Panc1 (cell line): ENCODE measurements around the gene ARHGAP25.

Experiments used
- CTCF ChIP-seq: fragments of 450-650 bp; IDR thresholded peaks from 2 replicates; pipeline ENCODE4 v1.5.1; 2017; ENCODE audit warnings: mild to moderate bottlenecking
- POLR2AphosphoS5 ChIP-seq: IDR thresholded peaks from 2 replicates; pipeline ENCODE4 v1.6.1; 2012; ENCODE audit warnings: mild to moderate bottlenecking, low read depth, low read length, moderate library complexity
- SIN3A ChIP-seq: IDR thresholded peaks from 2 replicates; pipeline ENCODE4 v1.6.1; 2012; ENCODE audit warnings: low read depth, mild to moderate bottlenecking, low read length, moderate library complexity, borderline replicate concordance; ENCODE audit not compliant: insufficient read depth
- TCF7L2 ChIP-seq: IDR thresholded peaks from 2 replicates; pipeline ENCODE4 v1.6.1; 2011; ENCODE audit warnings: mild to moderate bottlenecking, low read depth, low read length, inconsistent platforms
- TF ChIP-seq, protein P1 (sequence below), 2 experiments: IDR thresholded peaks; 2 replicates each; pipeline ENCODE4 v1.6.1; 2011 to 2012; ENCODE audit warnings: low read depth in 2 of 2, control low read depth in 1 of 2, low read length in 1 of 2, mild to moderate bottlenecking in 1 of 2, moderate library complexity in 1 of 2; ENCODE audit not compliant: insufficient read depth in 1 of 2

DNA sequence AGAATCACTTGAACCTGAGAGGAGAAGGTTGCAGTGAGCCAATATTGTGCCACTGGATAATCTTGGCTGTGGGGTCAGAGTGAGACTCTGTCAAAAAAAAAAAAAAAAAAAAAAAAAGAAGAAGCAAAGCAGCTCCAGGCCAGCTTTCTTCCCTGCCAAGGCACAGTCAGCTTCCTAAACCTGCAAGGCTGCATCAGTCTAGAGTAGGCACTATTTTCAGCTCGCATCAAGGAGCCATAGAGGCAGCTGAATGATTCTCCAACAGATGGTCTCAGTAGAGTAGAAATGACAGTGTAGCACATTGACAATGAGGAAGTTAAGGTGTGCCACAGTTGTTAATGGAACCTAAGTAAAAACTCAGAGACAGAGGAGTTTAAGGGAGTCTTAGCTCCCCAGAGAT is 101.0 kb downstream of the ARHGAP25 start:
- TF ChIP-seq, protein P1, sequence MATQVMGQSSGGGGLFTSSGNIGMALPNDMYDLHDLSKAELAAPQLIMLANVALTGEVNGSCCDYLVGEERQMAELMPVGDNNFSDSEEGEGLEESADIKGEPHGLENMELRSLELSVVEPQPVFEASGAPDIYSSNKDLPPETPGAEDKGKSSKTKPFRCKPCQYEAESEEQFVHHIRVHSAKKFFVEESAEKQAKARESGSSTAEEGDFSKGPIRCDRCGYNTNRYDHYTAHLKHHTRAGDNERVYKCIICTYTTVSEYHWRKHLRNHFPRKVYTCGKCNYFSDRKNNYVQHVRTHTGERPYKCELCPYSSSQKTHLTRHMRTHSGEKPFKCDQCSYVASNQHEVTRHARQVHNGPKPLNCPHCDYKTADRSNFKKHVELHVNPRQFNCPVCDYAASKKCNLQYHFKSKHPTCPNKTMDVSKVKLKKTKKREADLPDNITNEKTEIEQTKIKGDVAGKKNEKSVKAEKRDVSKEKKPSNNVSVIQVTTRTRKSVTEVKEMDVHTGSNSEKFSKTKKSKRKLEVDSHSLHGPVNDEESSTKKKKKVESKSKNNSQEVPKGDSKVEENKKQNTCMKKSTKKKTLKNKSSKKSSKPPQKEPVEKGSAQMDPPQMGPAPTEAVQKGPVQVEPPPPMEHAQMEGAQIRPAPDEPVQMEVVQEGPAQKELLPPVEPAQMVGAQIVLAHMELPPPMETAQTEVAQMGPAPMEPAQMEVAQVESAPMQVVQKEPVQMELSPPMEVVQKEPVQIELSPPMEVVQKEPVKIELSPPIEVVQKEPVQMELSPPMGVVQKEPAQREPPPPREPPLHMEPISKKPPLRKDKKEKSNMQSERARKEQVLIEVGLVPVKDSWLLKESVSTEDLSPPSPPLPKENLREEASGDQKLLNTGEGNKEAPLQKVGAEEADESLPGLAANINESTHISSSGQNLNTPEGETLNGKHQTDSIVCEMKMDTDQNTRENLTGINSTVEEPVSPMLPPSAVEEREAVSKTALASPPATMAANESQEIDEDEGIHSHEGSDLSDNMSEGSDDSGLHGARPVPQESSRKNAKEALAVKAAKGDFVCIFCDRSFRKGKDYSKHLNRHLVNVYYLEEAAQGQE (IDR thresholded peaks at IDR 0.05; ENCODE audit: insufficient read depth in 1 of 2, low read depth in 2 of 2, low read length in 1 of 2): no peak
- TF ChIP-seq TCF7L2 (no peak), POLR2AphosphoS5 (no peak), CTCF (no peak), SIN3A (no peak)
